ENCODE data around the gene B4GALT3. TPM values are rescaled to one million over a fixed set of nuclear protein-coding genes. Genes with fewer than 3 reads are reported as not detected.

Gene B4GALT3
- total and polyA plus RNA-seq, 8 donors = 14.8 to 35.6 (median 20.3) TPM

DNA sequence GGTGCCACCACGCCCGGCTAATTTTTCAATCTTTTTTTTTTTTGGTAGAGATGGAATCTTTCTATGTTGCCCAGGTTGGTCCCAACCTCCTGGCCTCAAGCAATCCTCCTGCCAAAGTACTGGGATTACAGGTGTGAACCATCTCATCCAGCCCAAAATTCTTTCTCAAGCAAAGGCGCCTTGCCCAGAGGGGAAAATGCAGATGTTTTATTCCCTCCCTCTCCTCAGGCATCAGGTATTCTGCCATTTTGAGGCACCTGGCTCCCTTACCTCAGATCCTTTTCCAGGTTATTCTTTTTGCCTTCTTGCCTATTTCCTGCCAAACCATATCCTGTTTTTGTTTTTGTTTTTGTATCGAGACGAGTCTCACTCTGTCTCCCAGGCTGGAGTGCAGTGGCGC is 11.1 kb upstream of the B4GALT3 start:
- intact Hi-C loops (cut with DNase I) = no loop called here
- H3K4me3 ChIP-seq = no peak overlapping the region
- H3K4me1 ChIP-seq = no peaks in the 10 kb centered on the region
- no peaks in the 10 kb centered on the region for H3K9me3 ChIP-seq
- DNase-seq (no peak), ATAC-seq (no peak), FAIRE-seq (no peak)
- WGBS, 2 donors = 82 to 83% methylated on average over 6 of the region's 6 CpGs
- TF ChIP-seq, protein P1, sequence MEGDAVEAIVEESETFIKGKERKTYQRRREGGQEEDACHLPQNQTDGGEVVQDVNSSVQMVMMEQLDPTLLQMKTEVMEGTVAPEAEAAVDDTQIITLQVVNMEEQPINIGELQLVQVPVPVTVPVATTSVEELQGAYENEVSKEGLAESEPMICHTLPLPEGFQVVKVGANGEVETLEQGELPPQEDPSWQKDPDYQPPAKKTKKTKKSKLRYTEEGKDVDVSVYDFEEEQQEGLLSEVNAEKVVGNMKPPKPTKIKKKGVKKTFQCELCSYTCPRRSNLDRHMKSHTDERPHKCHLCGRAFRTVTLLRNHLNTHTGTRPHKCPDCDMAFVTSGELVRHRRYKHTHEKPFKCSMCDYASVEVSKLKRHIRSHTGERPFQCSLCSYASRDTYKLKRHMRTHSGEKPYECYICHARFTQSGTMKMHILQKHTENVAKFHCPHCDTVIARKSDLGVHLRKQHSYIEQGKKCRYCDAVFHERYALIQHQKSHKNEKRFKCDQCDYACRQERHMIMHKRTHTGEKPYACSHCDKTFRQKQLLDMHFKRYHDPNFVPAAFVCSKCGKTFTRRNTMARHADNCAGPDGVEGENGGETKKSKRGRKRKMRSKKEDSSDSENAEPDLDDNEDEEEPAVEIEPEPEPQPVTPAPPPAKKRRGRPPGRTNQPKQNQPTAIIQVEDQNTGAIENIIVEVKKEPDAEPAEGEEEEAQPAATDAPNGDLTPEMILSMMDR (IDR thresholded peaks at IDR 0.05) = no peak
- H3K27ac ChIP-seq = no peak overlapping the region
- H3K36me3 ChIP-seq = no peaks in the 10 kb centered on the region
- H3K27me3 ChIP-seq = no peaks in the 10 kb centered on the region

DNA sequence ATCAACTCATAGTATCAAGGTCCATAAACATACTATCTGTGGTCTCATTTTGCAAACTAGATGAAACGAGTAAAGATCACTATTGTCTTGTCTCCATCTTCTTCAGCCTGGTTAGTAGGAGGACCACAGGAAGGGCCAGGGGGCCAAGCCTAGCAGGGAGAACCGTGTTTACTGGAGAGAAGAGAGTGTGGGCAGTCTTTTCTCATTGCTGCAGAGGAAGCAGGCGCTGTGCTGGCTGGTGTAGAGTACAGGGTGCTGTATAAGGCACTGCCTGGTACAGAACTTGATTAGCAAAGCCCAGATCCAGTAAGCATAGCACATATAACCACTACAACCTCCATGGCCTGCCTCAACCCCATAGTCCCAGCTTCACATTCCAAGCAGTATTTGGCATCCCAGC is 10.0 kb upstream of the B4GALT3 start:
- H3K27me3 ChIP-seq = no peaks in the 10 kb centered on the region
- no peak overlapping the region for H3K27ac ChIP-seq
- no peaks in the 10 kb centered on the region for H3K4me1 ChIP-seq
- intact Hi-C loops (cut with DNase I) = no loop called here
- ATAC-seq (no peak), DNase-seq (no peak), FAIRE-seq (no peak)
- no peaks in the 10 kb centered on the region for H3K9me3 ChIP-seq
- no peak overlapping the region for H3K4me3 ChIP-seq
- H3K36me3 ChIP-seq = no peaks in the 10 kb centered on the region
- TF ChIP-seq, protein P1 (IDR thresholded peaks at IDR 0.05) = no peak
- WGBS, 2 donors = 67 to 71% methylated on average over 3 of the region's 3 CpGs

DNA sequence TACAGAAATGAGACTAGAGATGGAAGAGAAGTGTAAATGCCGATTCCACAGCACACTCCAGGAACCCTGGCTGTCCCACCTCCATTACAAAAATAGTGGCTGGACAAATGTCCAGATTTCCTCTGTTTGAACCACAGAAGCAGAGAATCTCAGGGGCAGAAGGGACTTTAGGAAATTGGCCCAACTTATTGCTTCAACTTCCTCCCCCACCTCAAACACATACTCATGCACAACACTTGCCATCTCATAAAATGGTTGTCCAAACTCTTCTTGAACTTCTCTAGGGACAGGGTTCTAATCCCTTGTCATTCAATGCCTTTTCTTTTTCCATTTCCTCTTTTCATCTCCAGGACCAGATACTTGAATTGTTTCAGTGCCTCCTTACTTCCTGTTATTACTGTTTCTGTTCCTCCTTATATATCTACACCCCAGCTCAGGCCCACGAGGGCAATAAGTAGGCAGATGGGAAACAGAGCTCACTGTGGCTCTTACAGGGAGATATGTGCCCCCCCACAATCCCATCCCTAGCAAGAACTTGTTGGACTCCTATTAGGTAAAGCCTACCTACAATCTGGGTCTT is 8.5 kb upstream of the B4GALT3 start:
- TF ChIP-seq, protein P1 (IDR thresholded peaks at IDR 0.05) = no peak
- WGBS, 2 donors = 46 to 47% methylated on average over 2 of the region's 2 CpGs
- Histone ChIP-seq H3K4me1 (no peaks in the 10 kb centered on the region), H3K4me3 (no peak overlapping the region), H3K36me3 (no peaks in the 10 kb centered on the region), H3K27me3 (no peaks in the 10 kb centered on the region), H3K27ac (peak overlapping the region in 2 of 4 donors; percentile 13 to 22), H3K9me3 (no peaks in the 10 kb centered on the region)
- DNase-seq (no peak), ATAC-seq (peak in 3 of 4 donors; percentile 21 to 61 (median 55)), FAIRE-seq (no peak)
- intact Hi-C loops (cut with DNase I) = no loop called here

DNA sequence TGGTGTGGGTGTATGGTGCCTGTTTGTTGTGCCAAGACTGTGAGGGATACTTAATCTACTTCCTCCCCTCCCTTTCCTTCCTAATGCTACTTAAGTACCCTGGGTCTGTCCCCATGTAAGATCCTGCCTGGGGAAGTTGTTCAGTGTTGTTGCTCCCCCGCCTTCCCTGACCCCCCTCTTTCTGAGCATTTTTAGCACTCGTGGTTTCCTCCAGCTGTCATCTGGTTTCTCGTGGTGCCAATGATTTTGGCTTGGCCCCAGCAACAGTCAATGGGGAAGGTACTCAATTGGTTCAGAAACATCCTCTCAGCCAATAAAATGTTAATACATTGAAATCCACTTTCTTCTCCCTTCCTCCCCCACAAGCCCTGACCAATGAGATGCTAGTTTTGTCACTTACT is 8.0 kb upstream of the B4GALT3 start:
- Histone ChIP-seq H3K27ac (peak overlapping the region in 1 of 4 donors; percentile 22), H3K36me3 (no peaks in the 10 kb centered on the region), H3K9me3 (no peaks in the 10 kb centered on the region), H3K4me3 (no peak overlapping the region), H3K27me3 (no peaks in the 10 kb centered on the region), H3K4me1 (no peaks in the 10 kb centered on the region)
- 20 to 31% methylated on average over 3 of the region's 3 CpGs for whole genome bisulfite sequencing, 2 donors
- intact Hi-C loops (cut with DNase I) = no loop called here
- DNase-seq (no peak), ATAC-seq (peak in 3 of 4 donors; percentile 62 to 76 (median 74)), FAIRE-seq (no peak)
- TF ChIP-seq, protein P1 (IDR thresholded peaks at IDR 0.05) = no peak

DNA sequence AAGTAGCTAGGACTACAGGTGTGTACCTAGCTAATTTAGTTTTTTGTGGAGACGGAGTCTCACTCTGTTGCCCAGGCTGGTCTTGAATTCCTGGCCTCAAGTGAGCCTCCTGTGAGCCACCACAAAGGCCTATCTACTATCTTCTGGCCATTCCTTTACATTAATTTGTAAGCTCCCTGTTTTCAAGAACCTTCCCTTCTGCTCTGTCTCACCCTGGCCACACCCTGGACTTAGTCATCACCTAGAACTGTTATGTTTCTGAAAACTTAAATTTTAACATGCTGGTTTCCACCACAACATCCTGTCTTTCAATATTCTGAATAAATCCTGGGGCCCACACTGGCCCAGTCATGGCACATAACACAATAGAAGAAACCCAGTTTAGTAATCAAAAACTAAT is 4.9 kb upstream of the B4GALT3 start:
- no peaks in the 10 kb centered on the region for H3K9me3 ChIP-seq
- H3K4me3 ChIP-seq = no peak overlapping the region
- WGBS, 2 donors = 81 to 89% methylated on average over 1 of the region's 1 CpG
- TF ChIP-seq, protein P1 (IDR thresholded peaks at IDR 0.05) = no peak
- ATAC-seq (no peak), FAIRE-seq (no peak), DNase-seq (no peak)
- no peaks in the 10 kb centered on the region for H3K36me3 ChIP-seq
- H3K27me3 ChIP-seq = no peaks in the 10 kb centered on the region
- H3K4me1 ChIP-seq = peaks cover 0 to 5% (median 4%) of the 10 kb centered on the region in 3 donors
- no peak overlapping the region for H3K27ac ChIP-seq
- intact Hi-C loops (cut with DNase I) = no loop called here
